Hepatocyte (in vitro differentiated cells): ENCODE data around the gene SYT2.

ENCODE experiments used
- CTCF ChIP-seq: fragments of 200-600 bp; sonication (generic); IDR thresholded peaks from 2 replicates; pipeline ENCODE4 v1.5.1; 2016; ENCODE audit warnings: antibody characterized with exemption, mild to moderate bottlenecking; ENCODE audit not compliant: poor library complexity
- EZH2 ChIP-seq: fragments of 200-600 bp; sonication (generic); IDR thresholded peaks from 2 replicates; pipeline ENCODE4 v1.6.1; 2016; ENCODE audit warnings: antibody characterized with exemption, mild to moderate bottlenecking, borderline replicate concordance

GRCh38 chr1:202687370-202687769, 22.9 kb downstream of the SYT2 start:
- TF ChIP-seq EZH2 (no peak), CTCF (no peak)
